Mesenchymal stem cell (in vitro differentiated cells and primary cell): Measurements from ENCODE around the gene TNS1.
A peak's percentile ranks its signal among the peaks of the same experiment; 100 is the strongest.

Experiments used
- DNase-seq: peaks from one replicate; pipeline ENCODE4 v3.0.0-alpha.2; 2013
- H2AFZ ChIP-seq: one replicate; pipeline ENCODE4 v1.6.1; 2013; ENCODE audit warnings: low read depth, mild to moderate bottlenecking, control low read depth, inconsistent platforms, low read length, moderate library complexity
- H2AK5ac ChIP-seq: 2 replicates; pipeline ENCODE4 v1.6.1; 2013; ENCODE audit warnings: low read length, moderate library complexity, mild to moderate bottlenecking, inconsistent platforms; ENCODE audit not compliant: severe bottlenecking
- H2BK120ac ChIP-seq: one replicate; pipeline ENCODE4 v1.6.1; 2013; ENCODE audit warnings: low read depth, mild to moderate bottlenecking, inconsistent platforms, low read length, moderate library complexity
- H2BK12ac ChIP-seq, 2 experiments: one replicate each; pipeline ENCODE4 v1.6.1; 2013; ENCODE audit warnings: inconsistent platforms in 2 of 2, low read length in 2 of 2, mild to moderate bottlenecking in 2 of 2, moderate library complexity in 2 of 2, control low read depth in 1 of 2
- H2BK15ac ChIP-seq: one replicate; pipeline ENCODE4 v1.6.1; 2013; ENCODE audit warnings: mild to moderate bottlenecking, low read depth, inconsistent platforms; ENCODE audit not compliant: poor library complexity, severe bottlenecking
- H2BK5ac ChIP-seq: 2 replicates; pipeline ENCODE4 v1.6.1; 2013; ENCODE audit warnings: low read depth, mild to moderate bottlenecking, low read length, control low read depth, inconsistent platforms; ENCODE audit not compliant: poor library complexity, severe bottlenecking
- H3K14ac ChIP-seq, 2 experiments: one replicate each; pipeline ENCODE4 v1.6.1; 2013; ENCODE audit warnings: inconsistent platforms in 2 of 2, low read length in 2 of 2, control low read depth in 1 of 2, mild to moderate bottlenecking in 1 of 2, moderate library complexity in 1 of 2
- H3K18ac ChIP-seq, 2 experiments: one replicate each; pipeline ENCODE4 v1.6.1; 2013; ENCODE audit warnings: inconsistent platforms in 2 of 2, low read length in 2 of 2, control low read depth in 1 of 2, low read depth in 1 of 2, mild to moderate bottlenecking in 1 of 2
- H3K23ac ChIP-seq, 2 experiments: one replicate each; pipeline ENCODE4 v1.6.1; 2013; ENCODE audit warnings: inconsistent platforms in 2 of 2, low read length in 2 of 2, mild to moderate bottlenecking in 2 of 2, moderate library complexity in 2 of 2, control low read depth in 1 of 2
- H3K27ac ChIP-seq: 2 replicates; pipeline ENCODE4 v1.5.1; 2013; ENCODE audit warnings: mild to moderate bottlenecking, moderate library complexity, low read length, control low read depth, inconsistent platforms; ENCODE audit not compliant: poor library complexity, severe bottlenecking
- H3K27me3 ChIP-seq, 2 experiments: 2 replicates each; pipeline versions ENCODE4 v1.6.1 to v1.7.0; 2013; ENCODE audit warnings: low read length in 2 of 2, mild to moderate bottlenecking in 2 of 2, moderate library complexity in 2 of 2, control low read depth in 1 of 2, inconsistent platforms in 1 of 2; ENCODE audit not compliant: control insufficient read depth in 1 of 2, insufficient read depth in 1 of 2
- H3K36me3 ChIP-seq, 2 experiments: 2 replicates each; pipeline versions ENCODE4 v1.6.1 to v1.7.0; 2013; ENCODE audit warnings: low read length in 2 of 2, control low read depth in 1 of 2, inconsistent platforms in 1 of 2, low read depth in 1 of 2, mild to moderate bottlenecking in 1 of 2; ENCODE audit not compliant: insufficient read depth in 2 of 2, control insufficient read depth in 1 of 2
- H3K4ac ChIP-seq, 2 experiments: one replicate each; pipeline ENCODE4 v1.6.1; 2013; ENCODE audit warnings: inconsistent platforms in 2 of 2, low read length in 2 of 2, mild to moderate bottlenecking in 2 of 2, moderate library complexity in 2 of 2, control low read depth in 1 of 2, low read depth in 1 of 2
- H3K4me1 ChIP-seq: 2 replicates; pipeline ENCODE4 v1.6.1; 2013; ENCODE audit warnings: low read depth, low read length, control low read depth; ENCODE audit not compliant: control insufficient read depth, insufficient read depth
- H3K4me2 ChIP-seq: 2 replicates; pipeline ENCODE4 v1.6.1; 2013; ENCODE audit warnings: low read length, mild to moderate bottlenecking, inconsistent platforms; ENCODE audit not compliant: poor library complexity, severe bottlenecking
- H3K4me3 ChIP-seq, 2 experiments: 2 replicates each; pipeline versions ENCODE4 v1.5.1 to v1.7.0; 2013; ENCODE audit warnings: low read length in 2 of 2, mild to moderate bottlenecking in 2 of 2, control low read depth in 1 of 2, low read depth in 1 of 2; ENCODE audit not compliant: insufficient read depth in 1 of 2
- H3K79me1 ChIP-seq: replicated peaks from 2 replicates; pipeline ENCODE4 v1.6.1; 2013; ENCODE audit warnings: mild to moderate bottlenecking, control low read depth, low read length, inconsistent platforms; ENCODE audit not compliant: poor library complexity, severe bottlenecking
- H3K9ac ChIP-seq: 2 replicates; pipeline ENCODE4 v1.7.0; 2013; ENCODE audit warnings: mild to moderate bottlenecking, low read length, moderate library complexity
- H3K9me3 ChIP-seq: 2 replicates; pipeline ENCODE4 v1.7.0; 2013; ENCODE audit warnings: mild to moderate bottlenecking, low read length; ENCODE audit not compliant: control insufficient read depth
- H4K8ac ChIP-seq: one replicate; pipeline ENCODE4 v1.6.1; 2013; ENCODE audit warnings: inconsistent platforms, mild to moderate bottlenecking, low read length, moderate library complexity
- H4K91ac ChIP-seq: one replicate; pipeline ENCODE4 v1.6.1; 2013; ENCODE audit warnings: mild to moderate bottlenecking, low read length, inconsistent platforms
- WGBS: methylation state at CpG from one replicate; pipeline ENCODE4 v1.1.7; 2013; ENCODE audit warnings: mixed read lengths; 5-methylcytosine and 5-hydroxymethylcytosine counted together

TNS1 gene

GRCh38 chr2:218003981-218004419 lies 1.2 kb upstream of the TNS1 start:
- no peak overlapping the region for H2BK5ac ChIP-seq
- H2AK5ac ChIP-seq = no peak overlapping the region
- no peak overlapping the region for H4K8ac ChIP-seq
- H4K91ac ChIP-seq = no peak overlapping the region
- no peak overlapping the region for H3K14ac ChIP-seq
- H3K27me3 ChIP-seq = peaks cover 0 to 21% of the 10 kb centered on the region in 2 experiments
- no peaks in the 10 kb centered on the region for H3K9me3 ChIP-seq
- H3K4ac ChIP-seq = no peak overlapping the region
- H3K4me1 ChIP-seq = peaks cover 24% of the 10 kb centered on the region
- no peak overlapping the region for H2AFZ ChIP-seq
- no peak overlapping the region for H3K4me2 ChIP-seq
- peak overlapping the region; percentile 76 for H3K9ac ChIP-seq
- no peaks in the 10 kb centered on the region for H3K36me3 ChIP-seq
- H3K23ac ChIP-seq = no peak overlapping the region
- H3K79me1 ChIP-seq = no peaks in the 10 kb centered on the region
- no peak overlapping the region for H3K27ac ChIP-seq
- H2BK12ac ChIP-seq = no peak overlapping the region
- no peak overlapping the region for H3K4me3 ChIP-seq
- H3K18ac ChIP-seq = no peak overlapping the region
- H2BK120ac ChIP-seq = no peak overlapping the region
- WGBS = 67% methylated on average over 5 of the region's 6 CpGs
- no peak overlapping the region for H2BK15ac ChIP-seq
- peak; percentile 48 for DNase-seq

GRCh38 chr2:218003281-218003944 lies 618 bp upstream of the TNS1 start:
- Histone ChIP-seq H3K9ac (peak overlapping the region; percentile 91), H3K4me3 (peak overlapping the region in 1 of 2 experiments; percentile 94), H2AK5ac (no peak overlapping the region), H4K91ac (no peak overlapping the region), H3K4me1 (peaks cover 24% of the 10 kb centered on the region), H3K4me2 (no peak overlapping the region), H2BK15ac (peak overlapping the region; percentile 60), H4K8ac (no peak overlapping the region), H3K9me3 (no peaks in the 10 kb centered on the region), H3K14ac (peak overlapping the region in 1 of 2 experiments; percentile 87), H3K27me3 (peaks cover 0 to 15% of the 10 kb centered on the region in 2 experiments), H3K79me1 (no peaks in the 10 kb centered on the region), H2BK120ac (no peak overlapping the region), H3K23ac (no peak overlapping the region), H3K18ac (peak overlapping the region; percentile 10 to 81), H3K36me3 (peaks cover 0 to 2% of the 10 kb centered on the region in 2 experiments), H3K27ac (no peak overlapping the region), H2BK12ac (peak overlapping the region in 1 of 2 experiments; percentile 69), H2BK5ac (no peak overlapping the region), H2AFZ (no peak overlapping the region), H3K4ac (peak overlapping the region in 1 of 2 experiments; percentile 11)
- 50% methylated on average over 10 of the region's 11 CpGs for WGBS
- no peak for DNase-seq

- DNase-seq = no peak
- H3K23ac ChIP-seq = no peak overlapping the region
- H3K79me1 ChIP-seq = no peaks in the 10 kb centered on the region
- H3K4ac ChIP-seq = peak overlapping the region; percentile 10 to 64
- peaks cover 0 to 13% of the 10 kb centered on the region in 2 experiments for H3K36me3 ChIP-seq
- H3K27me3 ChIP-seq = peaks cover 0 to 5% of the 10 kb centered on the region in 2 experiments
- no peak overlapping the region for H2BK5ac ChIP-seq
- H3K9ac ChIP-seq = peak overlapping the region; percentile 91
- WGBS = 13% methylated on average over 7 of the region's 12 CpGs
- no peak overlapping the region for H2AK5ac ChIP-seq
- peak overlapping the region in 1 of 2 experiments; percentile 48 for H2BK12ac ChIP-seq
- no peak overlapping the region for H3K4me2 ChIP-seq
- H2AFZ ChIP-seq = no peak overlapping the region
- H4K91ac ChIP-seq = peak overlapping the region; percentile 22
- peak overlapping the region in 1 of 2 experiments; percentile 94 for H3K4me3 ChIP-seq
- peaks cover 19% of the 10 kb centered on the region for H3K4me1 ChIP-seq
- H3K14ac ChIP-seq = no peak overlapping the region
- no peaks in the 10 kb centered on the region for H3K9me3 ChIP-seq
- peak overlapping the region; percentile 62 for H2BK15ac ChIP-seq
- H2BK120ac ChIP-seq = no peak overlapping the region
- H4K8ac ChIP-seq = no peak overlapping the region
- no peak overlapping the region for H3K27ac ChIP-seq
- peak overlapping the region; percentile 69 to 73 for H3K18ac ChIP-seq
Observed at GRCh38 chr2:218002143-218002844, 501 bp downstream of the TNS1 start.

- peak overlapping the region in 1 of 2 experiments; percentile 57 for H3K4ac ChIP-seq
- no peak overlapping the region for H3K4me2 ChIP-seq
- H3K18ac ChIP-seq = peak overlapping the region in 1 of 2 experiments; percentile 69
- H3K4me1 ChIP-seq = peaks cover 18% of the 10 kb centered on the region
- no peak overlapping the region for H2BK5ac ChIP-seq
- H4K91ac ChIP-seq = no peak overlapping the region
- no peak overlapping the region for H3K27ac ChIP-seq
- peak overlapping the region; percentile 91 for H3K9ac ChIP-seq
- peak overlapping the region in 1 of 2 experiments; percentile 94 for H3K4me3 ChIP-seq
- peaks cover 0 to 5% of the 10 kb centered on the region in 2 experiments for H3K27me3 ChIP-seq
- no peaks in the 10 kb centered on the region for H3K9me3 ChIP-seq
- H2BK12ac ChIP-seq = no peak overlapping the region
- H2AK5ac ChIP-seq = no peak overlapping the region
- 21% methylated on average over 4 of the region's 4 CpGs for WGBS
- H2BK120ac ChIP-seq = no peak overlapping the region
- peak overlapping the region; percentile 7 for H4K8ac ChIP-seq
- H2AFZ ChIP-seq = no peak overlapping the region
- peak overlapping the region in 1 of 2 experiments; percentile 53 for H3K14ac ChIP-seq
- H3K79me1 ChIP-seq = no peaks in the 10 kb centered on the region
- H3K36me3 ChIP-seq = peaks cover 0 to 13% of the 10 kb centered on the region in 2 experiments
- H2BK15ac ChIP-seq = no peak overlapping the region
- no peak overlapping the region for H3K23ac ChIP-seq
- DNase-seq = no peak
Observed at GRCh38 chr2:218001629-218002028, 1.2 kb downstream of the TNS1 start.
